Fibroblast of skin of back (primary cell): ENCODE data around the gene PFKM.

Source experiments
- DNase-seq: peaks from one replicate; pipeline ENCODE4 v3.0.0-alpha.2; 2013

The PFKM gene

GRCh38 chr12:48189331-48190125 lies 70.4 kb downstream of the PFKM start:
- DNase-seq: peak; percentile 64

- DNase-seq: no peak
Measured at GRCh38 chr12:48191096-48191495, 71.9 kb downstream of the PFKM start.

GRCh38 chr12:48192861-48193260 lies 73.7 kb downstream of the PFKM start:
- no peak for DNase-seq

- no peak for DNase-seq
Measured at GRCh38 chr12:48193623-48194022, 74.5 kb downstream of the PFKM start.

GRCh38 chr12:48194799-48195201 lies 75.6 kb downstream of the PFKM start:
- DNase-seq: peak; percentile 51
